ENCODE data around the gene NUDT7.
A peak's percentile ranks its signal among the peaks of the same experiment; 100 is the strongest.

The NUDT7 gene

GRCh38 chr16:77789085-77790008 is 67.0 kb downstream of the NUDT7 start:
- peak overlapping the region in 1 of 2 experiments; percentile 96 for H3K18ac ChIP-seq (ENCODE audit: low read depth in 1 of 2, low read length in 2 of 2)
- 6% methylated on average over 34 of the region's 34 CpGs for WGBS

GRCh38 chr16:77790009-77790372 is 67.7 kb downstream of the NUDT7 start:
- H2AK5ac ChIP-seq (ENCODE audit: low read length, severe bottlenecking): no peak overlapping the region
- H2BK5ac ChIP-seq (ENCODE audit: low read depth, low read length, poor library complexity, severe bottlenecking): no peak overlapping the region
- H3K9ac ChIP-seq (ENCODE audit: low read length): no peak overlapping the region
- no peak overlapping the region for H2BK120ac ChIP-seq (ENCODE audit: low read depth, low read length)
- H3K23ac ChIP-seq (ENCODE audit: low read length in 2 of 2): no peak overlapping the region
- no peak overlapping the region for H3K27ac ChIP-seq (ENCODE audit: low read length, poor library complexity, severe bottlenecking)
- H3K36me3 ChIP-seq (ENCODE audit: control insufficient read depth in 1 of 2, insufficient read depth in 2 of 2, low read depth in 1 of 2, low read length in 2 of 2): no peaks in the 10 kb centered on the region
- H3K4ac ChIP-seq (ENCODE audit: low read depth in 1 of 2, low read length in 2 of 2): no peak overlapping the region
- no peak overlapping the region for H2AFZ ChIP-seq (ENCODE audit: low read depth, low read length)
- H3K27me3 ChIP-seq (ENCODE audit: control insufficient read depth in 1 of 2, insufficient read depth in 1 of 2, low read length in 2 of 2): peaks cover 58 to 62% of the 10 kb centered on the region in 2 experiments
- no peak overlapping the region for H3K4me2 ChIP-seq (ENCODE audit: low read length, poor library complexity, severe bottlenecking)
- no peak overlapping the region for H2BK15ac ChIP-seq (ENCODE audit: low read depth, poor library complexity, severe bottlenecking)
- no peak overlapping the region for H3K4me3 ChIP-seq (ENCODE audit: insufficient read depth in 1 of 2, low read depth in 1 of 2, low read length in 2 of 2)
- no peaks in the 10 kb centered on the region for H3K79me1 ChIP-seq (replicated peaks; ENCODE audit: low read length, poor library complexity, severe bottlenecking)
- peaks cover 13% of the 10 kb centered on the region for H3K4me1 ChIP-seq (ENCODE audit: control insufficient read depth, insufficient read depth, low read depth, low read length)
- no peak for DNase-seq
- H4K91ac ChIP-seq (ENCODE audit: low read length): no peak overlapping the region
- no peak overlapping the region for H2BK12ac ChIP-seq (ENCODE audit: low read length in 2 of 2)
- H3K18ac ChIP-seq (ENCODE audit: low read depth in 1 of 2, low read length in 2 of 2): no peak overlapping the region
- no peak overlapping the region for H3K14ac ChIP-seq (ENCODE audit: low read length in 2 of 2)
- H3K9me3 ChIP-seq (ENCODE audit: control insufficient read depth, low read length): no peaks in the 10 kb centered on the region
- 33% methylated on average over 9 of the region's 11 CpGs for WGBS
- H4K8ac ChIP-seq (ENCODE audit: low read length): peak overlapping the region; percentile 53

More at GRCh38 chr16:77789085-77790008, 67.0 kb downstream of the NUDT7 start:
- Histone ChIP-seq H3K4me2 (ENCODE audit: low read length, poor library complexity, severe bottlenecking) (peak overlapping the region; percentile 99), H2AFZ (ENCODE audit: low read depth, low read length) (peak overlapping the region; percentile 99), H3K9ac (ENCODE audit: low read length) (peak overlapping the region; percentile 31), H2BK15ac (ENCODE audit: low read depth, poor library complexity, severe bottlenecking) (no peak overlapping the region), H3K9me3 (ENCODE audit: control insufficient read depth, low read length) (no peaks in the 10 kb centered on the region), H3K36me3 (ENCODE audit: control insufficient read depth in 1 of 2, insufficient read depth in 2 of 2, low read depth in 1 of 2, low read length in 2 of 2) (no peaks in the 10 kb centered on the region), H2AK5ac (ENCODE audit: low read length, severe bottlenecking) (no peak overlapping the region), H3K4ac (ENCODE audit: low read depth in 1 of 2, low read length in 2 of 2) (peak overlapping the region in 1 of 2 experiments; percentile 26), H3K23ac (ENCODE audit: low read length in 2 of 2) (peak overlapping the region in 1 of 2 experiments; percentile 100), H2BK5ac (ENCODE audit: low read depth, low read length, poor library complexity, severe bottlenecking) (no peak overlapping the region), H3K4me1 (ENCODE audit: control insufficient read depth, insufficient read depth, low read depth, low read length) (peaks cover 13% of the 10 kb centered on the region), H3K79me1 (replicated peaks; ENCODE audit: low read length, poor library complexity, severe bottlenecking) (no peaks in the 10 kb centered on the region), H3K27me3 (ENCODE audit: control insufficient read depth in 1 of 2, insufficient read depth in 1 of 2, low read length in 2 of 2) (peaks cover 58 to 62% of the 10 kb centered on the region in 2 experiments), H3K27ac (ENCODE audit: low read length, poor library complexity, severe bottlenecking) (no peak overlapping the region), H2BK12ac (ENCODE audit: low read length in 2 of 2) (peak overlapping the region in 1 of 2 experiments; percentile 97), H2BK120ac (ENCODE audit: low read depth, low read length) (no peak overlapping the region), H3K14ac (ENCODE audit: low read length in 2 of 2) (peak overlapping the region in 1 of 2 experiments; percentile 68), H4K8ac (ENCODE audit: low read length) (peak overlapping the region; percentile 42), H4K91ac (ENCODE audit: low read length) (no peak overlapping the region), H3K4me3 (ENCODE audit: insufficient read depth in 1 of 2, low read depth in 1 of 2, low read length in 2 of 2) (peak overlapping the region; percentile 61 to 80)
- DNase-seq: no peak

GRCh38 chr16:77790912-77791311 is 68.6 kb downstream of the NUDT7 start:
- Histone ChIP-seq H3K23ac (ENCODE audit: low read length in 2 of 2) (no peak overlapping the region), H2BK5ac (ENCODE audit: low read depth, low read length, poor library complexity, severe bottlenecking) (no peak overlapping the region), H3K4me2 (ENCODE audit: low read length, poor library complexity, severe bottlenecking) (no peak overlapping the region), H3K4ac (ENCODE audit: low read depth in 1 of 2, low read length in 2 of 2) (no peak overlapping the region), H4K8ac (ENCODE audit: low read length) (peak overlapping the region; percentile 31), H4K91ac (ENCODE audit: low read length) (no peak overlapping the region), H3K27ac (ENCODE audit: low read length, poor library complexity, severe bottlenecking) (no peak overlapping the region), H2BK15ac (ENCODE audit: low read depth, poor library complexity, severe bottlenecking) (no peak overlapping the region), H2AFZ (ENCODE audit: low read depth, low read length) (no peak overlapping the region), H3K14ac (ENCODE audit: low read length in 2 of 2) (no peak overlapping the region), H3K9me3 (ENCODE audit: control insufficient read depth, low read length) (no peaks in the 10 kb centered on the region), H3K79me1 (replicated peaks; ENCODE audit: low read length, poor library complexity, severe bottlenecking) (no peaks in the 10 kb centered on the region), H3K4me1 (ENCODE audit: control insufficient read depth, insufficient read depth, low read depth, low read length) (peaks cover 13% of the 10 kb centered on the region), H3K4me3 (ENCODE audit: insufficient read depth in 1 of 2, low read depth in 1 of 2, low read length in 2 of 2) (no peak overlapping the region), H3K36me3 (ENCODE audit: control insufficient read depth in 1 of 2, insufficient read depth in 2 of 2, low read depth in 1 of 2, low read length in 2 of 2) (no peaks in the 10 kb centered on the region), H3K18ac (ENCODE audit: low read depth in 1 of 2, low read length in 2 of 2) (no peak overlapping the region), H3K9ac (ENCODE audit: low read length) (no peak overlapping the region), H2BK12ac (ENCODE audit: low read length in 2 of 2) (no peak overlapping the region), H2BK120ac (ENCODE audit: low read depth, low read length) (no peak overlapping the region), H3K27me3 (ENCODE audit: control insufficient read depth in 1 of 2, insufficient read depth in 1 of 2, low read length in 2 of 2) (peaks cover 56 to 57% of the 10 kb centered on the region in 2 experiments), H2AK5ac (ENCODE audit: low read length, severe bottlenecking) (no peak overlapping the region)
- no peak for DNase-seq
- 77% methylated on average over 2 of the region's 3 CpGs for WGBS
